GF-D8 (cell line): ENCODE measurements around the gene IL20RB.

ENCODE experiments used
- DNase-seq: peaks from one replicate; lab custom pipeline; 2025; lab: John Stamatoyannopoulos, UW

The IL20RB gene

GRCh38 chr3:136957751-136958288, at the start of gene IL20RB:
IL20RB (plus strand) TSS chr3:136957983; CDS start chr3:136958114, 131 bp downstream.
- no peak for DNase-seq

- DNase-seq: no peak
Observed at GRCh38 chr3:136908297-136908696, 49.5 kb upstream of the IL20RB start.

DNA sequence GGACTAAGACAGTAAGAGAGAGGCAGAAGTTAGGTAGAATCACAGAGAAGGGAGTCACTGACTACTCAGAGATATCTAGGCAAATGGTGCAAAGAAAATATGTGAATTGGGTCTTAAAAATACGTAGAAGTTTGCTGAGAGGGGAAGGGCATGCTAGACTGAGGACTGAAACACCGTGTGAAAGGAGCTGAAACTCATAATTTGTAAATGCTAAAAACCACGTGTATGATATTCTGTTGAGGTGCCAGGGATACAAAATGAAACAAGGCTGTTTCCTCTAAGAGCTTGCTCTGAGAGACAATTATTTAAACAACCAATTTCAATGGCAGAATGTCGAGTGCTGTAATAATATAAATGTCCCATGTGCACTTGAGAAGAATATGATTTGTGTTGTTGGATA, 48.6 kb upstream of the IL20RB start:
- DNase-seq: no peak

DNA sequence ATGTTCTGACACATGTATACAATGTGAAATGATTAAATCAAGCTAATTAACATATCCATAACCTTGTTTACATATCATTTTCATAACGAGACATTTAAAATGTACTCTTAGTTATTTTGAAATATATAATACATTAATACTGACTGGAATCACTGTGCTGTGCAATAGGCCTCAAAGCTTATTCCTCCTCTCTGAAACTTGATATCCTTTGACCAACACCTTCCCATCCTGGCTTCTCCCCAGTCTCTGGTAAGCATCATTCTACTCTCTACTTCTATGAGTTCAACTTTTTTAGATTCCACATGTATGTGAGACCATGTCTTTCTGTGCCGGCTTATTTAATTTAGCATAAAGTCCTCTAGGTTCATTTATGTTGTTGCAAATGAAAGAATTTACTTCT, 47.1 kb upstream of the IL20RB start:
- DNase-seq: no peak

- no peak for DNase-seq
Observed at GRCh38 chr3:136913168-136913567, 44.6 kb upstream of the IL20RB start.

DNA sequence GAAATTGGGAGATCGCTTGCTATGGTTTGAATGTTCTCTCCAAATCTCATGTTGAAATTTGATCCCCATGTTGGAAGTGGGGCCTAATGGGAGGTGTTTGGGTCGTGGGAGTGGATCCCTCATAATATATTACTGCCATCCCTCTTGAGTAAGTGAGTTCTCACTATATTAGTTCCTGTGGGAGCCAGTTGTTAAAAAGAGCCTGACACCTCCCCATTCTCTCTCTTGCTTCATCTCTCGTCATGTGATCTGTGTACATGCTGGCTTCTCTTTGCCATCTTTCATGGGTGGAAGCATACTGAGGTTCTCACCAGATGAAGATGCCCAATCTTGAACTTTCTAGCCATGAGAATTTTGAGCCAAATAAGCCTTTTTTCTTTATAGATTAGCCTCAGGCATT, 43.0 kb upstream of the IL20RB start:
- no peak for DNase-seq

GRCh38 chr3:136916223-136916622, 41.6 kb upstream of the IL20RB start:
- DNase-seq: no peak

DNA sequence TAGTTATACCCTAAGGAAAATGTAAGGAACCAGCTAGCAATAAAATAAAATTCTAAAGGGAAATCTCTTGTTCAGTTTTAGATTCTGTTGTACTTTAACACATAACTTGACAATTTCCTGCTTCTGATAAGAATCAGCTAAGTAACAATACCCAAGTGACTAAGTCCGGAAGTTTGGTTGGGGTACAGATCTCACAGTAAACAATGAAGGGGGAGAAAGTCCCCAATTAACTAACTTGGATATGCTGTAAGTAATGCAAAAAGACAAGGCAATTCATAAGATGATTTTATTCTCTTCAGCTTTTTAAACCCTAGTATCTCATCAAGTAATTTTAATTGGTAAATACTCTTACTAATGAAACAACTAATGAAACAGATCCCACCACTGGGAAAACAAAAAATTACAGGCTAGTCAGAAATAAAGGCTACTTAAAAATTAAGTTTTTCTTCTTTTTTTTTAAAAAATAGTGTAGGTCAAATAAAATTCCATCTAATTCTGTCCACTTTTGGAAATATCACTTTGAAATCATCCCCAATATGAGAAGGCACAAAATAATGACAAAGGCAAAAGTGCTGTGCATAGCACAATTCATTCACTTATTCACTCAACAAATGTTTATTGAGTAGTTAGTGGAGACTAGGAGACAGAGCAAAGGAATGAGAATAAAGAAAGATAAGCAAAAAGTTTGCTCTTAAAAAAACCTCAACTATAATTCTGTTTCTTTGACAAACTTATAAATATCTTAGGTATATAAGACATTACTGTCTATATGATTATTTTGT, 37.8 kb upstream of the IL20RB start:
- DNase-seq: no peak

DNA sequence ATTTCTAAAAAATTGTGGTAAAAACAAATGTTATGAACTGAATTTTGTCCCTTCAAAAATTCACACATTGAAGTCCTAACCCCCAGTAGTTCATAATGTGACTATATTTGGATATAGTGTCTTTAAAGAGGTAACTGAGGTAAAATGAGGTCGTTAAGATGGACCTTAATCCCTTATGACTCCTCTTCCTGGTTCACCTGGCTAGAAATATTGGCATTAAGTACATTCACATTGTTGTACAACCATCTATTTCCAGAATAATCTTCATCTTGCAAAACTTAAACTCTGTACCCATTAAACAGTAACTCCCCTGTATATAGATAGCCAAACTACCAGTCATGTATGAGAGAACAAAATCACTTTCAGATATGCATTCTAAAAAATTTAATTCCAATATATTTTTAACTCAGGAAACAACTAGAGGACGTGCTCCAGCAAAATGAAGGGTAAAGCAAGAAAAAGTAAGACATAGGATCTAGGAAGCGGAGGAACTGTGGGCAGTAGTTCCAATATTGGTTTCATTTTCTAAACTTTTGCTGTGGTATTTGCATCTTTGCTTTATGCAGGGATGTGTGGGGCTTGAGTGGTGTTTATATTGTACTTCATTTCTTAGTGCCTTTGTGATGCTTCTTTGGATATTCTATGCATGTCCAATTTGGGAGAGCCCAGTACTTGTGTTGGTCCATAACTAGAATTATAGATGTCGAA, 36.7 kb upstream of the IL20RB start:
- no peak for DNase-seq

DNA sequence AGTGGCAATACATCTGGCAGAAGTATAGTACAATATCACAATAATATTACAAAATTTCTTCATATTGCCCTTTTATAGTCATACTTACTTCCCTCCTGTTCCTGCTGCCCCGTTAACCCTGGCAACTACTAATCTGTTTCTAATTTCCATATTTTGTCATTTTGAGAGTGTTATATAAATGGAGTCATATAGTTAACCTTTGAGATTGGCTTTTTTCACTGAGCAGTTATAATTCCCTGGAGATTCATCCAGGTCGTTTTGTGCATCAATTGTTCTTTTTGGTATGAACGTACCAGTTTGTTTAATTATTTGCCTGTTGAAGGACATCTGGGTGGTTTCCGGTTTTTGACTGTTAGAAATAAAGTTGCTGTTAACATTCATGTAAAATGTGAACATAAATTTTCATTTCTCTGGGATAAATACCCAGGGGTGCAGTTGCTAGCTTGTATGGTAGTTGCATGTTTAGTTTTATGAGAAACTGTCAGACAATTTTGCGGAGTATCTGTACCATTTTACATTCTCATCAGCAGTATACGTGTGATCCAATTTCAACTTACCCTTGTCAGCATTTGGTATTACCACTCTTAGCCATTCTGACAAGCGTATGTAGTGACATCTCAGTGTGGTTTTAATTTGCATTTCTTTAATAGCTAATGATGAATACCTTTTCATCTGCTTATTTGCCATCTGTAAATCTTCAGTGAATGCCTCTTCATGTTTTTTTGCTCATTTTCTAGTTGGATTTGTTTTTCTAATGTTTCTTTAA, 32.2 kb upstream of the IL20RB start:
- DNase-seq: no peak

DNA sequence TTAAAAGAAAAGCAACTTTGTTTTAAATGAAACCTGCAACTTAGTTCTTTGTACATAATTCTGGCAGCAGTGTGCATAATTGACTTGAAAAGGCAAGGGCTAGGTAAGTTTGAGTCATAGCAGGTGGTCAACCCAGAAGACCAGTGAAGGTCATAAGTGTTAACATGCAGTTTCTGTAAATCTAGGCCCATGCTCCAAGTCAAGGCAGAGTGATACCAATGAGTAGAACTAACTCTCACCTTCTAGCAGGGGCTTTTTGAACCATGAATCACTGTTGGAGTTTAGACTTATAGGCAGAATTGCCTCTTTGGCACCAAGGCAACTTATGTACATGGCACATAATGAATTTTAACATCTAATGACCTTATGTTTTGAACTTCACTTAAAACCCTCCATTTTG, 29.5 kb upstream of the IL20RB start:
- DNase-seq: no peak

- no peak for DNase-seq
Observed at GRCh38 chr3:136929977-136930670, 27.7 kb upstream of the IL20RB start.

- DNase-seq: no peak
Observed at GRCh38 chr3:136931606-136932005, 26.2 kb upstream of the IL20RB start.

DNA sequence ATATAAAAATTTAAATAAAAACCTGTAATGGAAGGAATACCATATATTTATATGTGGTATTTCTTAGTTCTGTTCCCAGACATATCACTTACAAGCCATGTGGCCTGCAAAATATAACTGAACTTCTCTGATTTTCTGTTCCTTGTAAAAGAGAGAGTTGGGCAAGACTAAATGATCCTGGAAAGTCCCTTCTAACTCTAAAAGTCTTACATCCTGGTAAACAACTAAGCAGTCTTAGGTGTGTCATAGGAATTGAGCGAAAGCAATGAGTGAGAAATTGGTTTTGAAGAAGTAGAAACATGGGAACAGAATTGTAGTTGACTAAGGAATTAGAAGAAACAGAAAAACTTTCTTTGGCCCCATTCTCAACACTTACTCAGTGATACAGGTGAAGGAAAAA, 25.3 kb upstream of the IL20RB start:
- DNase-seq: no peak

- DNase-seq: no peak
Observed at GRCh38 chr3:136932978-136933772, 24.6 kb upstream of the IL20RB start.

GRCh38 chr3:136937175-136937574, 20.6 kb upstream of the IL20RB start:
- DNase-seq: no peak

DNA sequence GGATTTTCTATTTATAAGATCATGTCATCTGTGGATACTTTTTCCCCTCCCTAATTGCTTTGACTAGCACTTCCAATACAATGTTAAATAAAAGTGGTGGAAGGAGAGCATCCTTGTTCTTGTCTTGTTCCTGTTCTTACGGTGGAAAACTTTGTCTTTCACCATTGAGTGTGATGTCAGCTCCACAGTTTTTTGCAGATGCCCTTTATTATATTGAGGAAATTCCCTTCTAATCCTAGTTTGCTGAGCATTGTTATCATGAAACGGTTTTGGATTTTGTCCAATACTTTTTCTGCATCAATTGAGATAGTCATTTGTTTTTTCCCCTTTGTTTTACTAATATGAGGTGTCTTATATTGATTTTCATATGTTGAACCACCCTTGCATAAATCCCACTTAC, 19.9 kb upstream of the IL20RB start:
- no peak for DNase-seq

DNA sequence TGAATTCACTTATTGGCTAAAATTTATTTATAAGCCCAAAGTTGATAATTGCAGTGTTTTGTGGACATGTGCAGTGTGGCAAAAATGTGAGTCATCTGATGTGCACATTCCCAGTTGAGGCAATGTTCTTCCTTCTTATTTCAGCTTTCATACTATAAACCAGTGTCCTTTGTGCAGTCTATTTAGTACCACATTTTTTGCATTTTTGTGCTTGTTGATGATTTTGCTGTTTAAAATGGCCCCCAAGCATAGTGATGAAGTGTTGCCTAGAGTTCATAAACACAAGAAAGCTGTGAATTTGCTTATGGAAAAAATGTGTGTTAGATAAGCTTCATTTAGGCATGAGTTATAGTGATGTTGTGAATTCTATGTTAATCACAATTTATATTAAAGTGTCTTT, 19.4 kb upstream of the IL20RB start:
- DNase-seq: no peak

GRCh38 chr3:136939489-136939888, 18.3 kb upstream of the IL20RB start:
- no peak for DNase-seq

- no peak for DNase-seq
Observed at GRCh38 chr3:136942803-136943202, 15.0 kb upstream of the IL20RB start.

DNA sequence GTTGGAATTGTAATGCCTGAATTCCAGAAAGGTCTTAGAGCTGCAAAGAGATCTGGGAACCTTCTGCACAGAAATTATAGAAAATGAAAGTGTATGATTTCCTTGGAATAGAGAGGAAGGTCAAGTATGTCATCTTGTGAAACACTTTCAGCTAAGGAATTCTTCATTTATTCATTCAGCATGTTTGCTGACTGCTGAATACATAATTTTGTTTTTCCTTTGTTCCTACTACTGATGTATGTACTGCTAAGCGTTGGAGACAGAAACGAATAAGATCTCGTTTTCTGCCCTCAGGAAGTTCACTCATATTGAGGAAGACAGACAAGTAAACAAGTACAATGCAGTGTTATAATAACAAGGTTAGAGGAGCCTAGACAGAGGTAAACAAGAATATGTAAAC, 14.3 kb upstream of the IL20RB start:
- no peak for DNase-seq
